Neural cell (in vitro differentiated cells): Measurements from ENCODE around the gene ANTXR2. TPM values are rescaled to one million over a fixed set of nuclear protein-coding genes. Genes with fewer than 3 reads are reported as not detected.

ENCODE experiments used
- H2AFZ ChIP-seq: fragments of 200-600, 300-800 bp; sonication (generic), shearing (Covaris generic); 2 replicates; pipeline ENCODE4 v1.6.0; 2014; ENCODE audit warnings: low read depth, mild to moderate bottlenecking, antibody characterized with exemption, low read length, moderate library complexity
- H3F3A ChIP-seq: fragments of 200-600 bp; shearing (Covaris generic); 2 replicates; pipeline ENCODE4 v1.6.1; 2016; ENCODE audit warnings: mild to moderate bottlenecking, moderate library complexity, mixed read lengths, antibody characterized with exemption, low read length; ENCODE audit not compliant: insufficient read depth, poor library complexity, severe bottlenecking
- H3K27ac ChIP-seq: fragments of 200-600, 300-800 bp; sonication (generic), shearing (Covaris generic); 2 replicates; pipeline ENCODE4 v1.5.1; 2014; ENCODE audit warnings: mild to moderate bottlenecking, low read length, moderate library complexity
- H3K27me3 ChIP-seq: fragments of 300-800, 200-600 bp; sonication (generic), shearing (Covaris generic); 2 replicates; pipeline ENCODE4 v1.6.0; 2014; ENCODE audit warnings: mild to moderate bottlenecking, low read depth, low read length, moderate library complexity; ENCODE audit not compliant: insufficient read depth
- H3K36me3 ChIP-seq: fragments of 300-800, 200-600 bp; sonication (generic), shearing (Covaris generic); 2 replicates; pipeline ENCODE4 v1.5.1; 2014; ENCODE audit warnings: mild to moderate bottlenecking, antibody characterized with exemption, low read length, moderate library complexity; ENCODE audit not compliant: insufficient read depth
- H3K4me2 ChIP-seq: fragments of 300-800, 200-600 bp; sonication (generic), shearing (Covaris generic); 2 replicates; pipeline ENCODE4 v1.6.0; 2014; ENCODE audit warnings: mild to moderate bottlenecking, low read length
- H3K4me3 ChIP-seq: fragments of 300-800, 200-600 bp; sonication (generic), shearing (Covaris generic); 2 replicates; pipeline ENCODE4 v1.5.1; 2014; ENCODE audit warnings: mild to moderate bottlenecking, low read length, moderate library complexity
- H3K79me2 ChIP-seq: fragments of 200-600 bp; shearing (Covaris generic); replicated peaks from 2 replicates; pipeline ENCODE4 v1.6.0; 2014; ENCODE audit warnings: mild to moderate bottlenecking, low read length, moderate library complexity; ENCODE audit not compliant: insufficient read depth
- H3K9ac ChIP-seq: fragments of 300-800, 200-600 bp; sonication (generic), shearing (Covaris generic); 2 replicates; pipeline ENCODE4 v1.6.1; 2016; ENCODE audit warnings: mild to moderate bottlenecking, low read length, mixed read lengths
- H3K9me2 ChIP-seq: fragments of 200-600 bp; shearing (Covaris generic); 2 replicates; pipeline ENCODE4 v1.6.1; 2016; ENCODE audit warnings: mild to moderate bottlenecking, low read length, mixed read lengths; ENCODE audit not compliant: insufficient read depth
- H3K9me3 ChIP-seq: fragments of 200-600, 300-800 bp; sonication (generic), shearing (Covaris generic); 2 replicates; pipeline ENCODE4 v1.6.1; 2016; ENCODE audit warnings: mild to moderate bottlenecking, mixed run types, low read length, moderate library complexity, mixed read lengths
- H4K20me1 ChIP-seq: fragments of 200-600 bp; shearing (Covaris generic); 2 replicates; pipeline ENCODE4 v1.6.1; 2016; ENCODE audit warnings: mild to moderate bottlenecking, mixed run types; ENCODE audit not compliant: insufficient read depth
- CTCF ChIP-seq: fragments of 450-650 bp; IDR thresholded peaks from 2 replicates; pipeline ENCODE4 v1.5.1; 2014; ENCODE audit warnings: antibody characterized with exemption, mild to moderate bottlenecking, moderate library complexity; ENCODE audit not compliant: poor library complexity, severe bottlenecking
- EP300 ChIP-seq: fragments of 450-650 bp; conservative IDR thresholded peaks from 2 replicates; pipeline ENCODE4 v1.6.1; 2014; ENCODE audit warnings: antibody characterized with exemption, mild to moderate bottlenecking, moderate library complexity; ENCODE audit not compliant: poor library complexity, severe bottlenecking
- EZH2 ChIP-seq: fragments of 200-600, 300-800 bp; shearing (Covaris generic), sonication (generic); IDR thresholded peaks from 2 replicates; pipeline ENCODE4 v1.6.1; 2014; ENCODE audit warnings: antibody characterized with exemption, low read length, borderline replicate concordance, mild to moderate bottlenecking; ENCODE audit not compliant: insufficient read depth, poor library complexity, severe bottlenecking
- MXI1 ChIP-seq: fragments of 450-650 bp; conservative IDR thresholded peaks from 2 replicates; pipeline ENCODE4 v1.6.1; 2014; ENCODE audit warnings: antibody characterized with exemption, mild to moderate bottlenecking; ENCODE audit not compliant: poor library complexity, severe bottlenecking
- POLR2AphosphoS5 ChIP-seq: IDR thresholded peaks from 2 replicates; pipeline ENCODE4 v1.6.1; 2012
- RAD21 ChIP-seq: fragments of 450-650 bp; conservative IDR thresholded peaks from 2 replicates; pipeline ENCODE4 v1.6.1; 2014; ENCODE audit warnings: antibody characterized with exemption, mild to moderate bottlenecking, moderate library complexity
- REST ChIP-seq: IDR thresholded peaks from 2 replicates; pipeline ENCODE4 v1.6.1; 2012; ENCODE audit warnings: borderline replicate concordance
- SMC3 ChIP-seq: fragments of 450-650 bp; conservative IDR thresholded peaks from 2 replicates; pipeline ENCODE4 v1.6.1; 2014; ENCODE audit warnings: antibody characterized with exemption, mild to moderate bottlenecking, moderate library complexity; ENCODE audit not compliant: poor library complexity
- TAF1 ChIP-seq: IDR thresholded peaks from 2 replicates; pipeline ENCODE4 v1.6.1; 2012; ENCODE audit warnings: low read depth
- polyA plus RNA-seq: library from polyadenylated mRNA; depleted of rRNA; stranded (reverse); fragments of >200 nt; gene quantifications from 2 replicates; pipeline ENCODE4 v1.2.3, GENCODE V29; 2014

Gene ANTXR2
- polyA plus RNA-seq, 1 donor from 2014 or later: 31.7 TPM

GRCh38 chr4:80049402-80049801, 23.6 kb downstream of the ANTXR2 start:
- Histone ChIP-seq H3K4me2 (no peak overlapping the region), H3K9me3 (no peaks in the 10 kb centered on the region), H4K20me1 (no peaks in the 10 kb centered on the region), H3K4me3 (no peak overlapping the region), H3K27ac (no peak overlapping the region), H3K9me2 (no peaks in the 10 kb centered on the region), H3K36me3 (peaks cover 4% of the 10 kb centered on the region), H3K27me3 (no peaks in the 10 kb centered on the region), H2AFZ (no peak overlapping the region), H3K79me2 (no peaks in the 10 kb centered on the region), H3F3A (no peaks in the 10 kb centered on the region), H3K9ac (no peak overlapping the region)
- TF ChIP-seq REST (no peak), CTCF (no peak)

- Histone ChIP-seq H3K27me3 (no peaks in the 10 kb centered on the region), H3K4me2 (no peak overlapping the region), H2AFZ (no peak overlapping the region), H3K36me3 (peaks cover 4% of the 10 kb centered on the region), H3K9ac (no peak overlapping the region), H3K79me2 (no peaks in the 10 kb centered on the region), H3K9me3 (no peaks in the 10 kb centered on the region), H3K4me3 (no peak overlapping the region), H3K9me2 (no peaks in the 10 kb centered on the region), H4K20me1 (no peaks in the 10 kb centered on the region), H3K27ac (no peak overlapping the region), H3F3A (no peaks in the 10 kb centered on the region)
- TF ChIP-seq POLR2AphosphoS5 (no peak), SMC3 (no peak), RAD21 (no peak), TAF1 (no peak), REST (no peak), CTCF (no peak), EP300 (no peak), EZH2 (no peak), MXI1 (no peak)
Measured at GRCh38 chr4:80045786-80046185, 27.2 kb downstream of the ANTXR2 start.
